H1 (cell line): Measurements from ENCODE around the gene MAML3. TPM values are rescaled to one million over a fixed set of nuclear protein-coding genes. Genes with fewer than 3 reads are reported as not detected.

ENCODE experiments used
- CTCF ChIA-PET: fragments of 300-600 bp; sonication (Branson Sonifier 250); formaldehyde crosslinking; loops from one replicate; lab custom pipeline; 2021; ENCODE audit not compliant: partially characterized antibody; lab: Charles Lee
- POLR2A ChIA-PET: fragments of 300-600 bp; sonication (Branson Sonifier 250); formaldehyde crosslinking; loops from one replicate; lab custom pipeline; 2021; ENCODE audit warnings: inconsistent platforms; ENCODE audit not compliant: partially characterized antibody; lab: Charles Lee
- DNase-seq, 2 experiments: peaks; one replicate each; pipeline versions ENCODE4 v3.0.0 to v3.0.0-alpha.2; 2010 to 2022; ENCODE audit warnings: low spot score in 2 of 2, low read depth in 1 of 2, mixed read lengths in 1 of 2
- FAIRE-seq: peaks from 2 replicates; lab custom pipeline; 2011; peaks lifted over from hg19 to GRCh38; lab: Jason Lieb, UNC
- H2AFZ ChIP-seq: 2 replicates; pipeline ENCODE4 v1.8.1; 2012; ENCODE audit warnings: low read length, inconsistent platforms
- H2AK5ac ChIP-seq: 2 replicates; pipeline ENCODE4 v1.6.1; 2013; ENCODE audit warnings: low read depth, low read length
- H2BK120ac ChIP-seq: replicated peaks from 2 replicates; pipeline ENCODE3; 2013; ENCODE audit warnings: low read depth, low read length, inconsistent platforms
- H2BK12ac ChIP-seq: 2 replicates; pipeline ENCODE4 v1.6.1; 2013; ENCODE audit warnings: low read depth, low read length
- H2BK15ac ChIP-seq: 2 replicates; pipeline ENCODE4 v1.6.1; 2013; ENCODE audit warnings: low read length
- H2BK20ac ChIP-seq: 2 replicates; pipeline ENCODE4 v1.6.1; 2013; ENCODE audit warnings: low read length
- H2BK5ac ChIP-seq: 2 replicates; pipeline ENCODE4 v1.6.1; 2013; ENCODE audit warnings: low read depth, low read length
- H3K14ac ChIP-seq: 2 replicates; pipeline ENCODE4 v1.6.1; 2013; ENCODE audit warnings: inconsistent platforms; ENCODE audit not compliant: insufficient read length
- H3K18ac ChIP-seq: 2 replicates; pipeline ENCODE4 v1.6.1; 2013; ENCODE audit warnings: low read length; ENCODE audit errors: extremely low read depth
- H3K23ac ChIP-seq: 2 replicates; pipeline ENCODE4 v1.6.1; 2013; ENCODE audit warnings: inconsistent platforms; ENCODE audit not compliant: insufficient read length
- H3K23me2 ChIP-seq: 2 replicates; pipeline ENCODE4 v1.6.1; 2013; ENCODE audit warnings: low read depth, low read length
- H3K27ac ChIP-seq: 2 replicates; pipeline ENCODE4 v1.6.1; 2011; ENCODE audit warnings: low read depth, low read length, inconsistent platforms
- H3K27me3 ChIP-seq, 4 experiments: replicated peaks in 1 of 4; 1 replicate in 1 of 4; 2 replicates in 3 of 4; pipeline versions ENCODE4 v1.6.1 to v1.8.1; 2011 to 2013; ENCODE audit warnings: low read length in 3 of 4, mild to moderate bottlenecking in 3 of 4, inconsistent platforms in 2 of 4, mixed read lengths in 2 of 4, moderate library complexity in 1 of 4; ENCODE audit not compliant: control insufficient read depth in 3 of 4, insufficient read depth in 3 of 4; ENCODE audit errors: extremely low read depth in 1 of 4
- H3K36me3 ChIP-seq, 4 experiments: 2 replicates each; pipeline versions ENCODE4 v1.6.1 to v1.8.1; 2011 to 2013; ENCODE audit warnings: mild to moderate bottlenecking in 4 of 4, low read length in 3 of 4, moderate library complexity in 2 of 4, control low read depth in 1 of 4, inconsistent platforms in 1 of 4; ENCODE audit not compliant: insufficient read depth in 4 of 4, control insufficient read depth in 2 of 4
- H3K4ac ChIP-seq: replicated peaks from 2 replicates; pipeline ENCODE3; 2013; ENCODE audit warnings: low read length, low read depth, mixed read lengths, inconsistent platforms; ENCODE audit not compliant: insufficient read length
- H3K4me1 ChIP-seq, 4 experiments: replicated peaks in 1 of 4; 1 replicate in 1 of 4; 2 replicates in 3 of 4; pipeline versions ENCODE4 v1.6.1 to v1.8.1; 2011 to 2013; ENCODE audit warnings: low read length in 3 of 4, inconsistent platforms in 2 of 4, mixed read lengths in 1 of 4; ENCODE audit not compliant: insufficient read depth in 4 of 4, control insufficient read depth in 3 of 4
- H3K4me2 ChIP-seq, 2 experiments: 2 replicates each; pipeline versions ENCODE4 v1.6.1 to v1.8.1; 2011 to 2013; ENCODE audit warnings: low read depth in 2 of 2, low read length in 2 of 2, control low read depth in 1 of 2, inconsistent platforms in 1 of 2, mild to moderate bottlenecking in 1 of 2; ENCODE audit not compliant: insufficient read depth in 1 of 2
- H3K4me3 ChIP-seq, 4 experiments: fragments of 200-600, 300-600 bp in 1 of 4; sonication (generic), shearing (Covaris generic), sonication (Bioruptor Twin) in 1 of 4; 2 replicates each; pipeline versions ENCODE4 v1.5.1 to v1.8.1; 2011 to 2016; ENCODE audit warnings: low read length in 4 of 4, low read depth in 3 of 4, control low read depth in 2 of 4, inconsistent platforms in 2 of 4, mild to moderate bottlenecking in 2 of 4, mixed read lengths in 1 of 4, moderate library complexity in 1 of 4; ENCODE audit not compliant: insufficient read depth in 2 of 4; ENCODE audit errors: extremely low read depth in 1 of 4
- H3K56ac ChIP-seq: replicated peaks from 2 replicates; pipeline ENCODE3; 2013; ENCODE audit warnings: low read depth, mild to moderate bottlenecking, mixed read lengths, low read length, inconsistent platforms; ENCODE audit not compliant: insufficient read length
- H3K79me1 ChIP-seq: 2 replicates; pipeline ENCODE4 v1.6.1; 2013; ENCODE audit warnings: low read depth, low read length, control low read depth
- H3K79me2 ChIP-seq, 2 experiments: 2 replicates each; pipeline versions ENCODE4 v1.6.1 to v1.8.1; 2012 to 2013; ENCODE audit warnings: low read length in 2 of 2, mild to moderate bottlenecking in 2 of 2, inconsistent platforms in 1 of 2; ENCODE audit not compliant: insufficient read depth in 2 of 2, control insufficient read depth in 1 of 2
- H3K9ac ChIP-seq, 4 experiments: replicated peaks in 1 of 4; 1 replicate in 1 of 4; 2 replicates in 3 of 4; pipeline versions ENCODE4 v1.6.1 to v1.8.1; 2011 to 2013; ENCODE audit warnings: low read depth in 3 of 4, low read length in 3 of 4, control low read depth in 2 of 4, mild to moderate bottlenecking in 2 of 4, moderate library complexity in 2 of 4, inconsistent platforms in 1 of 4; ENCODE audit errors: extremely low read depth in 1 of 4
- H3K9me3 ChIP-seq, 2 experiments: 2 replicates each; pipeline versions ENCODE4 v1.6.1 to v1.8.1; 2012 to 2013; ENCODE audit warnings: mild to moderate bottlenecking in 2 of 2, moderate library complexity in 2 of 2, control low read depth in 1 of 2, inconsistent platforms in 1 of 2, low read depth in 1 of 2, low read length in 1 of 2, mixed read lengths in 1 of 2; ENCODE audit not compliant: insufficient read depth in 2 of 2
- H4K20me1 ChIP-seq, 2 experiments: replicated peaks in 1 of 2; 2 replicates each; pipeline versions ENCODE3 to v1.8.1; 2011 to 2013; ENCODE audit warnings: inconsistent platforms in 2 of 2, low read length in 2 of 2, mild to moderate bottlenecking in 1 of 2; ENCODE audit not compliant: insufficient read depth in 2 of 2, control insufficient read depth in 1 of 2
- H4K5ac ChIP-seq: 2 replicates; pipeline ENCODE4 v1.6.1; 2013; ENCODE audit warnings: low read length, low read depth, mixed read lengths, inconsistent platforms; ENCODE audit not compliant: insufficient read length
- H4K8ac ChIP-seq: 2 replicates; pipeline ENCODE4 v1.8.0; 2013; ENCODE audit warnings: mild to moderate bottlenecking, moderate library complexity, low read length, inconsistent platforms; ENCODE audit not compliant: insufficient read depth; ENCODE audit errors: extremely low read depth
- H4K91ac ChIP-seq: replicated peaks from 2 replicates; pipeline ENCODE3; 2013; ENCODE audit warnings: low read length, mixed read lengths, inconsistent platforms; ENCODE audit not compliant: insufficient read length
- ASH2L ChIP-seq: fragments of 200-600, 300-600 bp; sonication (generic); IDR thresholded peaks from one replicate; pipeline ENCODE4 v1.7.1; 2017; ENCODE audit warnings: low read length
- BACH1 ChIP-seq: IDR thresholded peaks from 2 replicates; pipeline ENCODE4 v1.6.1; 2012; ENCODE audit warnings: low read length, improper control_type of control experiment
- BRCA1 ChIP-seq: IDR thresholded peaks from 2 replicates; pipeline ENCODE4 v1.6.1; 2012; ENCODE audit warnings: low read depth, low read length, improper control_type of control experiment
- CREB1 ChIP-seq: IDR thresholded peaks from 2 replicates; pipeline ENCODE4 v1.6.1; 2012; ENCODE audit warnings: inconsistent platforms
- EZH2 ChIP-seq: fragments of 200-600 bp; sonication (generic); IDR thresholded peaks from 2 replicates; pipeline ENCODE4 v1.7.1; 2012; ENCODE audit warnings: low read depth, mild to moderate bottlenecking, moderate library complexity, low read length, inconsistent platforms; ENCODE audit not compliant: severe bottlenecking
- FOSL1 ChIP-seq: IDR thresholded peaks from 2 replicates; pipeline ENCODE4 v1.6.1; 2011; ENCODE audit warnings: mild to moderate bottlenecking, low read depth, low read length, moderate library complexity; ENCODE audit not compliant: insufficient read depth
- GABPA ChIP-seq: IDR thresholded peaks from 2 replicates; pipeline ENCODE4 v1.6.1; 2011; ENCODE audit warnings: mild to moderate bottlenecking, low read length, moderate library complexity, borderline replicate concordance; ENCODE audit not compliant: insufficient read depth
- HDAC6 ChIP-seq: IDR thresholded peaks from one replicate; pipeline ENCODE4 v1.7.1; 2012; ENCODE audit warnings: low read depth, mild to moderate bottlenecking, inconsistent platforms, low read length, moderate library complexity
- MAX ChIP-seq: IDR thresholded peaks from 2 replicates; pipeline ENCODE4 v1.6.1; 2012; ENCODE audit warnings: inconsistent platforms
- POU5F1 ChIP-seq: IDR thresholded peaks from 2 replicates; pipeline ENCODE4 v1.6.1; 2011; ENCODE audit warnings: low read depth, mild to moderate bottlenecking, low read length, moderate library complexity
- SAP30 ChIP-seq: fragments of 300-600 bp; sonication (generic); IDR thresholded peaks from 2 replicates; pipeline ENCODE4 v1.7.1; 2012; ENCODE audit warnings: low read length, moderate library complexity, mild to moderate bottlenecking, inconsistent platforms; ENCODE audit not compliant: insufficient read depth, insufficient replicate concordance
- USF2 ChIP-seq: IDR thresholded peaks from 2 replicates; pipeline ENCODE4 v1.6.1; 2011; ENCODE audit warnings: low read length, improper control_type of control experiment
- WGBS, 2 experiments: shearing (Covaris generic) in 1 of 2; methylation state at CpG; one replicate each; pipeline versions ENCODE4 v1.1.6 to v1.1.7; 2013 to 2015; ENCODE audit warnings: low lambda C conversion rate in 2 of 2, mixed read lengths in 2 of 2, inconsistent platforms in 1 of 2, low coverage in 1 of 2, missing lambda C conversion rate in 1 of 2; ENCODE audit not compliant: insufficient replicate concordance in 2 of 2, insufficient coverage in 1 of 2, insufficient read length in 1 of 2; ENCODE audit errors: extremely low coverage in 1 of 2, missing lambda C conversion rate in 1 of 2; 5-methylcytosine and 5-hydroxymethylcytosine counted together
- polyA plus RNA-seq, 7 experiments: library from polyadenylated mRNA; depleted of rRNA in 3 of 7; stranded (reverse) in 5 of 7; unstranded in 2 of 7; fragments of >200 nt in 5 of 7; fragments of 200-250 nt in 2 of 7; gene quantifications; 1 replicate in 5 of 7; 2 replicates in 1 of 7; 4 replicates in 1 of 7; pipeline versions ENCODE4 v1.2.1 to v1.2.3, GENCODE V29; 2011 to 2013; ENCODE audit warnings: missing spikeins in 2 of 7, mixed read lengths in 2 of 7
- total RNA-seq: library from RNA; stranded (reverse); fragmentation: NEBNext Ultra II Directional; extraction: Animal tissue kit (Norgen Biotek cat#: 25700); gene quantifications from 2 replicates; pipeline ENCODE4 v1.2.1, GENCODE V29; 2021

Gene MAML3
- total and polyA plus RNA-seq, 2 of the 8 experiments (the other 6 are each of a cell fraction or from before 2014, with no cell fraction given): 2.1 to 5.7 TPM

GRCh38 chr4:139935911-139936310, 218.1 kb downstream of the MAML3 start:
- Histone ChIP-seq H3K9me3 (no peaks in the 10 kb centered on the region), H4K5ac (no peak overlapping the region), H2BK15ac (no peak overlapping the region), H3K9ac (no peak overlapping the region), H4K8ac (no peak overlapping the region), H3K23ac (no peak overlapping the region), H2AFZ (no peak overlapping the region), H4K91ac (no peak overlapping the region), H3K4ac (no peak overlapping the region), H3K4me3 (no peak overlapping the region), H2BK5ac (no peak overlapping the region), H2AK5ac (no peak overlapping the region), H2BK20ac (no peak overlapping the region), H4K20me1 (peaks cover 0 to 3% of the 10 kb centered on the region in 2 experiments), H3K18ac (no peak overlapping the region), H2BK120ac (no peak overlapping the region), H3K56ac (no peak overlapping the region), H3K79me2 (no peaks in the 10 kb centered on the region; a peak in 1 of 4 replicates), H3K4me1 (peaks cover 0 to 10% (median 4%) of the 10 kb centered on the region in 4 experiments; a peak in 2 of 7 replicates), H3K27ac (no peak overlapping the region), H2BK12ac (no peak overlapping the region), H3K23me2 (peaks cover 6% of the 10 kb centered on the region), H3K27me3 (no peaks in the 10 kb centered on the region), H3K4me2 (no peak overlapping the region), H3K36me3 (no peaks in the 10 kb centered on the region), H3K14ac (no peak overlapping the region), H3K79me1 (no peaks in the 10 kb centered on the region)
- CTCF ChIA-PET: interaction anchor here (1.5 kb wide), 1 partner anchor 10 kb away, joined by 5 read pairs; no protein-coding TSS in a partner anchor
- FAIRE-seq: no peak
- WGBS, 2 experiments: 89% methylated on average over 4 of the region's 4 CpGs; no CpG with 5 or more reads in 1 of the 2 experiments
- POLR2A ChIA-PET: no interaction called here
- DNase-seq: no peak
- no peak for TF ChIP-seq POU5F1
- TF ChIP-seq HDAC6: no peak
- no peak for TF ChIP-seq MAX
- TF ChIP-seq GABPA: no peak
- no peak for TF ChIP-seq SAP30
- TF ChIP-seq USF2: no peak
- TF ChIP-seq ASH2L: no peak
- no peak for TF ChIP-seq EZH2
- TF ChIP-seq BRCA1: no peak
- no peak for TF ChIP-seq CREB1
- TF ChIP-seq FOSL1: no peak
- TF ChIP-seq BACH1: no peak
